ENCODE measurements around the gene PDE8A. TPM values are rescaled to one million over a fixed set of nuclear protein-coding genes. Genes with fewer than 3 reads are reported as not detected.

PDE8A gene
- total RNA-seq, 2 donors from 2014 or later, result 34.2 to 50.1 TPM

- no peaks in the 10 kb centered on the region for H3K9me3 ChIP-seq
- no peaks in the 10 kb centered on the region for H3K36me3 ChIP-seq (replicated peaks in 1 of 2; ENCODE audit: insufficient read depth in 1 of 2, low read depth in 2 of 2)
- TF ChIP-seq CTCF (IDR thresholded peaks at IDR 0.05) (no peak), POLR2A (IDR thresholded peaks at IDR 0.05) (no peak)
- DNase-seq (peak in 1 of 4 donors; percentile 33), ATAC-seq (no peak)
- intact Hi-C loops (cut with DNase I), result no loop called here
- no peaks in the 10 kb centered on the region for H3K27me3 ChIP-seq
- peaks cover 56% of the 10 kb centered on the region for H3K4me1 ChIP-seq
- H3K27ac ChIP-seq, result peak overlapping the region in 1 of 4 donors; percentile 13
- H3K4me3 ChIP-seq, result no peak overlapping the region
- WGBS, 2 donors, result 66 to 85% methylated on average over 5 of the region's 5 CpGs
Measured at GRCh38 chr15:85005746-85006145, 24.1 kb downstream of the PDE8A start.

GRCh38 chr15:85006201-85006600 is 24.5 kb downstream of the PDE8A start:
- no peaks in the 10 kb centered on the region for H3K27me3 ChIP-seq
- H3K4me3 ChIP-seq, result no peak overlapping the region
- WGBS, 2 donors, result 59 to 71% methylated on average over 2 of the region's 2 CpGs
- H3K4me1 ChIP-seq, result peaks cover 56% of the 10 kb centered on the region
- no peaks in the 10 kb centered on the region for H3K9me3 ChIP-seq
- DNase-seq, result no peak
- intact Hi-C loops (cut with DNase I), result no loop called here
- no peaks in the 10 kb centered on the region for H3K36me3 ChIP-seq (replicated peaks in 1 of 2; ENCODE audit: insufficient read depth in 1 of 2, low read depth in 2 of 2)
- TF ChIP-seq POLR2A (IDR thresholded peaks at IDR 0.05) (no peak), CTCF (IDR thresholded peaks at IDR 0.05) (no peak)
- ATAC-seq, result no peak
- no peak overlapping the region for H3K27ac ChIP-seq

- no peaks in the 10 kb centered on the region for H3K36me3 ChIP-seq (replicated peaks in 1 of 2; ENCODE audit: insufficient read depth in 1 of 2, low read depth in 2 of 2)
- WGBS, 2 donors, result 90 to 94% methylated on average over 3 of the region's 3 CpGs
- no peaks in the 10 kb centered on the region for H3K27me3 ChIP-seq
- H3K27ac ChIP-seq, result no peak overlapping the region
- ATAC-seq (no peak), DNase-seq (no peak)
- H3K4me3 ChIP-seq, result no peak overlapping the region
- no peaks in the 10 kb centered on the region for H3K9me3 ChIP-seq
- peaks cover 56% of the 10 kb centered on the region for H3K4me1 ChIP-seq
- TF ChIP-seq CTCF (IDR thresholded peaks at IDR 0.05), result no peak
- TF ChIP-seq POLR2A (IDR thresholded peaks at IDR 0.05), result no peak
- intact Hi-C loops (cut with DNase I), result no loop called here
Measured at GRCh38 chr15:85006655-85007054, 25.0 kb downstream of the PDE8A start.

- Histone ChIP-seq H3K4me1 (peaks cover 56% of the 10 kb centered on the region), H3K9me3 (no peaks in the 10 kb centered on the region), H3K27me3 (no peaks in the 10 kb centered on the region), H3K4me3 (no peak overlapping the region), H3K27ac (no peak overlapping the region), H3K36me3 (replicated peaks in 1 of 2; ENCODE audit: insufficient read depth in 1 of 2, low read depth in 2 of 2) (no peaks in the 10 kb centered on the region)
- ATAC-seq, result no peak
- 81 to 86% methylated on average over 5 of the region's 5 CpGs for WGBS, 2 donors
- intact Hi-C loops (cut with DNase I), result no loop called here
- no peak for DNase-seq
- TF ChIP-seq POLR2A (IDR thresholded peaks at IDR 0.05) (no peak), CTCF (IDR thresholded peaks at IDR 0.05) (no peak)
Measured at GRCh38 chr15:85007137-85007536, 25.5 kb downstream of the PDE8A start.

- DNase-seq, result no peak
- no peak for ATAC-seq
- Histone ChIP-seq H3K4me1 (peaks cover 51% of the 10 kb centered on the region), H3K4me3 (no peak overlapping the region), H3K9me3 (no peaks in the 10 kb centered on the region), H3K27ac (peak overlapping the region in 2 of 4 donors; percentile 51 to 65), H3K36me3 (replicated peaks in 1 of 2; ENCODE audit: insufficient read depth in 1 of 2, low read depth in 2 of 2) (no peaks in the 10 kb centered on the region), H3K27me3 (no peaks in the 10 kb centered on the region)
- WGBS, 2 donors, result 65 to 82% methylated on average over 4 of the region's 4 CpGs
- TF ChIP-seq CTCF (IDR thresholded peaks at IDR 0.05), result no peak
- TF ChIP-seq POLR2A (IDR thresholded peaks at IDR 0.05), result no peak
- intact Hi-C loops (cut with DNase I), result no loop called here
Measured at GRCh38 chr15:85007741-85008397, 26.2 kb downstream of the PDE8A start.
